Renal pelvis (tissue), 12 donors: Measurements from ENCODE around the gene SRRM1. TPM values are rescaled to one million over a fixed set of nuclear protein-coding genes. Genes with fewer than 3 reads are reported as not detected.
A peak's percentile ranks its signal among the peaks of the same experiment; 100 is the strongest.

Experiments
- DNase-seq: peaks from one replicate; pipeline ENCODE4 v3.0.0-alpha.2; 2013
- long read RNA-seq, 16 experiments: transcript quantifications; one replicate each; lab custom pipeline, GENCODE V29; 2026
- polyA plus RNA-seq, 3 donors: library from polyadenylated mRNA; unstranded; fragments of 120-200 nt; gene quantifications; one replicate each; pipeline ENCODE4 v1.2.1, GENCODE V29; 2013; ENCODE audit not compliant: insufficient read length in 3 of 3

The SRRM1 gene, protein sequence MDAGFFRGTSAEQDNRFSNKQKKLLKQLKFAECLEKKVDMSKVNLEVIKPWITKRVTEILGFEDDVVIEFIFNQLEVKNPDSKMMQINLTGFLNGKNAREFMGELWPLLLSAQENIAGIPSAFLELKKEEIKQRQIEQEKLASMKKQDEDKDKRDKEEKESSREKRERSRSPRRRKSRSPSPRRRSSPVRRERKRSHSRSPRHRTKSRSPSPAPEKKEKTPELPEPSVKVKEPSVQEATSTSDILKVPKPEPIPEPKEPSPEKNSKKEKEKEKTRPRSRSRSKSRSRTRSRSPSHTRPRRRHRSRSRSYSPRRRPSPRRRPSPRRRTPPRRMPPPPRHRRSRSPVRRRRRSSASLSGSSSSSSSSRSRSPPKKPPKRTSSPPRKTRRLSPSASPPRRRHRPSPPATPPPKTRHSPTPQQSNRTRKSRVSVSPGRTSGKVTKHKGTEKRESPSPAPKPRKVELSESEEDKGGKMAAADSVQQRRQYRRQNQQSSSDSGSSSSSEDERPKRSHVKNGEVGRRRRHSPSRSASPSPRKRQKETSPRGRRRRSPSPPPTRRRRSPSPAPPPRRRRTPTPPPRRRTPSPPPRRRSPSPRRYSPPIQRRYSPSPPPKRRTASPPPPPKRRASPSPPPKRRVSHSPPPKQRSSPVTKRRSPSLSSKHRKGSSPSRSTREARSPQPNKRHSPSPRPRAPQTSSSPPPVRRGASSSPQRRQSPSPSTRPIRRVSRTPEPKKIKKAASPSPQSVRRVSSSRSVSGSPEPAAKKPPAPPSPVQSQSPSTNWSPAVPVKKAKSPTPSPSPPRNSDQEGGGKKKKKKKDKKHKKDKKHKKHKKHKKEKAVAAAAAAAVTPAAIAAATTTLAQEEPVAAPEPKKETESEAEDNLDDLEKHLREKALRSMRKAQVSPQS
- 100 to 1,000 TPM; 130 to 192 (median 167) TPM for polyA plus RNA-seq
- long read RNA-seq, donor 1, partial matches to known transcripts: 75 of 76 reads
- long read RNA-seq, donor 1, other reads (novel, unspliced or antisense): 0 of 76 reads
- long read RNA-seq, donor 2, full-length matches to known transcripts: 5 of 24 reads
- long read RNA-seq, donor 2, partial matches to known transcripts: 19 of 24 reads
- long read RNA-seq, donor 2, other reads (novel, unspliced or antisense): 0 of 24 reads
- long read RNA-seq, donor 3, partial matches to known transcripts: 26 of 33 reads
- long read RNA-seq, donor 3, other reads (novel, unspliced or antisense): 0 of 33 reads
- long read RNA-seq, donor 4, full-length matches to known transcripts: 5 of 40 reads
- long read RNA-seq, donor 4, partial matches to known transcripts: 35 of 40 reads
- long read RNA-seq, donor 4, other reads (novel, unspliced or antisense): 0 of 40 reads
- long read RNA-seq, donor 5, partial matches to known transcripts: 5 of 10 reads
- long read RNA-seq, donor 5, other reads (novel, unspliced or antisense): 0 of 10 reads
- long read RNA-seq, donor 6, full-length matches to known transcripts: 15 of 86 reads
- long read RNA-seq, donor 6, partial matches to known transcripts: 71 of 86 reads
- long read RNA-seq, donor 6, other reads (novel, unspliced or antisense): 0 of 86 reads
- long read RNA-seq, donor 7, transcript SRRM1-216 (2 exons, 513 nt): major isoform, 8 of 48 reads
- long read RNA-seq, donor 7, partial matches to known transcripts: 36 of 48 reads
- long read RNA-seq, donor 7, other reads (novel, unspliced or antisense): 0 of 48 reads
- long read RNA-seq, donor 8, partial matches to known transcripts: 10 of 14 reads
- long read RNA-seq, donor 8, other reads (novel, unspliced or antisense): 0 of 14 reads
- long read RNA-seq, donor 9, full-length matches to known transcripts: 10 of 122 reads
- long read RNA-seq, donor 9, partial matches to known transcripts: 112 of 122 reads
- long read RNA-seq, donor 9, other reads (novel, unspliced or antisense): 0 of 122 reads
- long read RNA-seq, donor 10, full-length matches to known transcripts: 8 of 163 reads
- long read RNA-seq, donor 10, partial matches to known transcripts: 155 of 163 reads
- long read RNA-seq, donor 10, other reads (novel, unspliced or antisense): 0 of 163 reads
- long read RNA-seq, donor 11, transcript SRRM1-216 (2 exons, 513 nt): major isoform, 5 of 34 reads
- long read RNA-seq, donor 11, partial matches to known transcripts: 28 of 34 reads
- long read RNA-seq, donor 11, other reads (novel, unspliced or antisense): 0 of 34 reads
- long read RNA-seq, donor 12, full-length matches to known transcripts: 12 of 89 reads
- long read RNA-seq, donor 12, partial matches to known transcripts: 77 of 89 reads
- long read RNA-seq, donor 12, other reads (novel, unspliced or antisense): 0 of 89 reads
- long read RNA-seq, donor 13, partial matches to known transcripts: 175 of 177 reads
- long read RNA-seq, donor 13, other reads (novel, unspliced or antisense): 0 of 177 reads
- long read RNA-seq, donor 14: 0 reads
- long read RNA-seq, donor 15, partial matches to known transcripts: 73 of 79 reads
- long read RNA-seq, donor 15, other reads (novel, unspliced or antisense): 0 of 79 reads
- long read RNA-seq, donor 16, partial matches to known transcripts: 36 of 47 reads
- long read RNA-seq, donor 16, other reads (novel, unspliced or antisense): 0 of 47 reads

DNA sequence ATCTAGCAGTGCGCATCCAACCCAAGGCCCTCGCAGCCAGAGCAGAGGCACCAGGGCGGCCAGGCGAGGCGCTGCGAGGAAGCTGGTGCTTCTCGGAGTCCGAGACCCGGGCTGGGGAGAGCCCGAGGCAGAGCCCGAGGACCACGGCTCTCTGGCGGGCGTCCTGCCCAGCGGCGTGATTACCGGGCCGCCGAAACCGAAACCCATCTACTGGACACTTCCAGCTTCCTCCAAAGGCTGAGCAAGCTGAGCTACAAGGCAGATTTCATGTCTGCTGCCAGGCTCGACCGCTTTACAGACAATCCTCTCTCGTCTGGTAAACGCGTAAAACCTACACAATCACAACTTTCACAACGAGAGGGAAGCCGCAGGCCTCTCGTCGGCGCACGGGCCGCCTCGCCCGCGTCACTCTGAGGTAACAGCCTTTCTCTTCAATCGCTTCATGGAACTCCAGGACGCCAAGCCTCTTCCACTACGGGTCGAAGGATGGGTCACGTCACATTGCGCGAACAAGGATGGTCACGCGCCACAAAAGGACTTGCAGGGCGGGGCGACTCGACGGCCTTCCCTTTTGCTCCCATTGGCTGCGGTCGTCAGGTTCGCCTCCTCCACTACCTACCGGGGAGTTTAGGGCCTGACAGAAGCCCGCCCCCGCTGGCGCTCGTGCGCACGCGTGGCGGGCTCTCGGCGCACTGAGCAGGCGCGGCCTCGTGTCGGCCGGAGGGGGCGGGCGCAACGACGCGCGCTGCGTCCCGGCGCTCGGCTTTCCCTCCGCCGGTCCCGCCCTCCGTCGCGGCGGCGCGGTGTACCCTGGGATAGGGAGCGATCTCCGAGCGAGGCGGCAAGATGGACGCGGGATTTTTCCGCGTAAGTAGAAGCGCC, at the start of gene SRRM1:
SRRM1 (plus strand) TSS at position 822 of the 882 bp plus-strand sequence; CDS start at position 847, 25 bp downstream.
- DNase-seq: peak; percentile 100

DNA sequence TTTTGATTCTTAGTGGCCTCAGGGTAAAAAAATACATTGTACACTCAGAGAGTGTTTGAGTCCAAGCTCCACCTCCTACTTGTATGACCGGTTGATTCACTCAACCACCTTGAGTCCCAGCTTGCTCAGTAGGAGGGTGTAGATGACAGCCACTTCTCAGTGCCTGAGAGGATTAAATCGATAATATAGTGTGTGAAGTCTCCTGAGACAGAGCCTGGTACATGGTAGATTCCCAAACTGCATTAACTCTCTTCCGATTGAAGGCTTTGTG, 48.8 kb upstream of the SRRM1 start:
- DNase-seq: no peak

DNA sequence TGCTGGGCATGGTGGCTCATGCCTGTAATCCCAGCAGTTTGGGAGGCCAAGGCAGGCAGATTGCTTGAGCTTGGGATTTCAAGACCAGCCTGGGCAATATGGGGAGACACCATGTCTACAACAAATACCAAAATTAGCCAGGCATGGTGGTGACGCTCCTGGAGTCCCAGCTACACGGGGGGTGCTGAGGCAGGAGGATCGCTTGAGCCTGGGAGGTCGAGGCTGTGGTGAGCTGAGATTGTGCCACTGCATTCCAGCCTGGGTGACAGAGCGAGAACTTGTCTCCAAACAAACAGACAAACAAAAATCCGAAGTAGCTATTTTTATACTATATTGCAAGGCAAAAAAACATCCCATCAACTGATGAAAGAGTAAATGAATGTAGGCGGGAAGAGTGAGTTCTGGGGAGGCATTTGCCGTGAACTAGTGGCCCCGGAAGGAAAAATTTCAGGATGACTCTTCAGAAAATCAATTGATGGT, 46.7 kb upstream of the SRRM1 start:
- DNase-seq: no peak

DNA sequence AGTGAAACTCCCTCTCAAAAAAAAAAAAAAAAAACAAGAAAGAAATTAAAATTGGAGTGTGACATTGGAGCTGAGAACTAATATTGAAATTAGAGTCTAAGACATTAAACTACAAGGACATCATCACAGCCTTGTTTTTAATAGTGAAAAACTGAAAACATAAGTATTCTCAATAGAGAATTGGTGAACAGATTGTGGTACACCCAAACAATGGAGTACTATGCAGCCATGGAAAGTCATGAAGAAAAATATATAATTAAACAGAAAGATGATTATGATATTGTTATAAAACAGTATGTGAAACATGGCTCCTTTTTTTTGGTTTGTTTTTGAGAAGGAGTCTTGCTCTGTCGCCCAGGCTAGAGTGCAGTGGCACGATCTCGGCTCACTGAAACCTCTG, 43.8 kb upstream of the SRRM1 start:
- DNase-seq: no peak

DNA sequence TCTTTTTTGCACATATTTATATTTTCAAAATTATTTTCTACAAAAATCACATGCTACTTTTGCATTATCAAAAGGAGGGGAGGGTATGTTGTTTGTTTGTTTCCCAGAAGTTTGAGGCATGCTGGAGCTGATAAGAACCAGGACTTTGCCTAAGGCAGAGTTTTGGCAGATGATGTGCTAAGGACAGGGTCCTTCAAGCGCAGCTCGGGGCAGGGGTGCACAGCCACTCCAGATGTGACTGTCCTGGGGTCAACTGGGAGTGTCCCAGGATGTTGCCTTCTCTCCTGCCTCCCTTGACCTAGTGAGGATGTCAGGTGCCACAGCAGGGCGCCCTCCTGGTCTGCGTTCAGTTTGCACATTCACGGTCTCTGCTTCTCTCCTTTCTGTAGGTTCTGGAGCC, 42.6 kb upstream of the SRRM1 start:
- DNase-seq: no peak

DNA sequence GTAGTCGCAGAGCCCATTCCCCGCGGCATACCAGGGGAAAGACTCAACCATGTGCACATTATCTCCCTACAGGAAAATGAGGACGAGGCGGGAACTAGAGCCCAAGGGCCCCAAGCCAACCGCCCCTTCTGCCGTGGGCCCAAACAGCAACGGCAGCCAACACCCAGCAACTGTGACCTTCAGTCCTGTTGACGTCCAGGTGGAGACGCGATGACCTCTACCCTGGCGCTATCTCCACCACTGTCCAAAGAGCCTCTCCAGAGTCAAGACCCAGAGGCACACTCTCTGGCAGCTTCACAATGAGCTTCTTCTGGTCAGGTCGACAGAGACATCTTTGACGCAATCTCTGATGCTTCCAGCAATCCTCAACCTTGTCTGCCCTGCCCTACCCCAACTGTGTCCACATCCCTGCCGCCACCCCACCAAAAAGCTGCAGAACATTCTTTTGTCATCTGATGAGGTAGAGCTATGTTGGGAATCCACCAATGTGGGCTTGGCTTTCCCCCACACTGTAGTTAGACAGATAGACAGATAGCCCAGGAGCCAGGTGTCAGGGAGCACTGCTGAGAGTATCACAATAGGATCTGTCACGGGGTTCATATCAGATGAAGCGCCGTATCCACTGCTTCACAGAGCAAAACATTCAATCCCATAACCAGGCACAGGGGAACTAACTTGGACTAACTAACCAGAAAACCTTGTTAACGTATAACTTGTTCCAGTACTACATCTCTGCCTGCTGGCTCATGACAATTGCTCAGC, 37.4 kb upstream of the SRRM1 start:
- no peak for DNase-seq

DNA sequence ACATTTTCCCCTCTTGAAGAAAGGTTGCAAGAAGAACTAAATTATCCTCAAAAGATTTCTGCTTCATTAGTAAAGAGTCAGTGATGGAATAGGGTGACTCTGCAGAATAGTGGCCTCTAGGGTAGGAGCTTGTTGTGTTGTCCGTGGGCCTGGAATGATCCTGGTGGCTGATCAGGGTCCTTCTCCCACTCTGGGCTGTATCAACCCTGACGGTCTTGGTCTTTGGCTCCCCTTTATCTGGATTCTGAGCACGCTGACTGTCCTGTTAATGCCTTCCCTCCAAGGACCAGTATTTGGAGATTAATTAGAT, 36.9 kb upstream of the SRRM1 start:
- no peak for DNase-seq

DNA sequence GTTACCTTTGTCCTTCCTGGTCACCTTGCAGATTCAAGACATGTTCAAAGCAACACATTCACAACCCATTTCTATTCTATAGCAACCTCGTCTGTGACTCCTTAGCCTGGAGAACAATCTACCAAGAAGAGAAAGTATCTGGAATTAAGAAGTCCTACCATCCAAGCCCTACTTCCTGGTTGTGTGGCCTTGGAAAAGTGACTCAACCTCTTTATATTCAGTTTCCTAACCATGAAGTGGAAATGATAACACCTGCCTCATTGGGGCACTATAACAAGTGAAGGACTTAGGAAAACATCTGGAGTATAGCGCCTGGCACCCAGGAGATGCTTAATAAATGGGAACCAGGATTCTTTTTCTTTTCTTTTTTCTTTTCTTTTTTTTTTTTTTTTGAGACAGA, 36.5 kb upstream of the SRRM1 start:
- no peak for DNase-seq

DNA sequence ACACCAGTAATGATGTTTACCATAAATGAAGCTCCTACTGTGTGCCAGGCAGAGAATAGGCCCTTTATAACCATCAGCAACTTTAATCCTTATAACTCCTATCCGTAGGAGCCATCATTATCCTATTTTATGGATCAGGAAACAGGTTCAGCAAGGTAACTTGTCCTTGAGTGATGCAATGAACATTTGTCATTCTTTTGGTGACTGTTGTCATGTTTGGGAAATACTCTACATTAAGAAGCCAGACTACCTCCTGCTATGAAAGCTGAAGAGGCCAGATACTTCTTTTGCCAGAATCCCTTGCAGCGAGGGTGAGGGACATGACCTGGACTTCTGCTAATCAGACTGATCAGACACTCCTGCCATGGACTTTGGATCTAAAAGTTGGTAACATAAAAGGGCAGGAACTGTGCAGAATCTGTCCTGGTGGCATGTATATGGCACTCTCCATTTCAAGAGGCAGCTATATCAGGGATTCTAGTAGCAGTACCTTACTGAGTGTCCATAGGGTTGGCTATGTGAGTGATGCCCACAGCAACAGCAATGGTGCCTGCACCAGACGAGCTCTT, 33.1 kb upstream of the SRRM1 start:
- DNase-seq: no peak

DNA sequence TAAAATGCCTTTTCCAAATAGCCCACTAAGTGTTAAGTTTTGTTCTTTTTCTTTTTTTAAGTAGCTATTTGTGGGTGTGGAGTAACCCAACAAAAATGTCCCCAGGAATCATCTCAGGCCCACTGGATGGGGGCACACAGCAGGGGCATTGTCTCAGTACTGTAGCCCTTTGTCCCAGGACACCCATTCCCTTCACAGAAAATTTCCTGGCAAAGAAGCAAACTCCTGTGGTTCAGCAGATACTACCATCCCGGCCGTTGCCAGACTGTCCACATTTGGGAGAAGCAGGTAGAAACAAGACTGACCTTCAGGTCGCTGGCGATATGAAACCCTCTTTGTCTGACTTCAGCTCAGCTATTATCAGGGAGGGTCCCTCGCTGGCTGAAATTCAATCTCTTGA, 23.7 kb upstream of the SRRM1 start:
- no peak for DNase-seq

DNA sequence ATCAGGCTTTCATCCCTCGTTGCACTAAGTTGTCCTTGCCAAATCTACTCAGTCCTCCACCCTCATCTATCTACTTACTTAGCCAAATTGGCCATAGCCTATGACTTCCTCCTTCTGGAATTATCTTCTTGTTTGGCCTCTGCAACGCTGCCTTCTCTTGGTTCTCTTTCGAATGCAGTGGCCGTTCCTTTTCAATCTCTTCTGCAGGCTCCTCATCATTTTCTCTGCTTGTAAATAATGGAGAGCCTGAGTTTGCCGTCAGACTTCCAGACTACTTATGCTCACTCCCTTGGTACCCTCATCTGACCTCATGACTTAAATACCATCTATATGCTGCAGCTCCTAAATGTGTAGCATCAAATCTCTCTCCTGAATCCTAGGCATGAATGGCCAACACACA, 22.4 kb upstream of the SRRM1 start:
- no peak for DNase-seq

DNA sequence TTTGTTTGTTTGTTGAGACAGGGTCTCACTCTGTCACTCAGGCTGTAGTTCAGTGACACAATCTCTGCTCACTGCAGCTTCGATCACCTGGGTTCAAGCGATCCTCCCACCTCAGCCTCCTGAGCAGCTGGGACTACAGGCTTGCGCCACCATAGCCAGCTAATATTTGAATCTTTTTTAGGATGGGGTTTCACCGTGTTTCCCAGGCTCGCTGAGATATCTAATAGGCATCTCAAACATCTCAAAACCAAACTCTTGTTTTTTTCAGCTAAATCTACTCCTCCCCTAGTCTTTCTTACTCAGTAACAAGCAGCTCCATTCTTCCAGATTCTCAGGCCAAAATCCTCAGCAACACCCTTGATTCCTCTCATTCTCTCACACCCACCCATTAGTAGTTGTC, 22.0 kb upstream of the SRRM1 start:
- DNase-seq: no peak

DNA sequence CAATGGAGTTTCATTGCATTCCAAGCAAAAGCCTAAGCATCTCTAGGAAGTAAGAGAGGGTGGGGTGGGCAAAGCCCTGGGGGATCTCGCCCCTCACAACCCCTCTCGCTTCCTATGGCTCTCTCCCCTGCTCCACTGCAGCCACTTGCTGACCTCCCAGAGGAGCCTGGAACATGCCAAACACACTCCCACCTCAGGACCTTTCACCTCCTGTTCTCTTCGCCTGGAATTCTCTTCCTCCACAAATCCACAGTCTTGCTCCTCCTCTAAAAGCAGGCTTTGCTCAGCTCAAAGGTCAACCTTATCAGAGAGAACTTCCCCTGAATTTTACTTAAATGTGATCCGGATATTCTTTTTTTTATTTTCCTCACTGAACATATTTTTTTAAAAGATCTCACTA, 20.9 kb upstream of the SRRM1 start:
- no peak for DNase-seq

DNA sequence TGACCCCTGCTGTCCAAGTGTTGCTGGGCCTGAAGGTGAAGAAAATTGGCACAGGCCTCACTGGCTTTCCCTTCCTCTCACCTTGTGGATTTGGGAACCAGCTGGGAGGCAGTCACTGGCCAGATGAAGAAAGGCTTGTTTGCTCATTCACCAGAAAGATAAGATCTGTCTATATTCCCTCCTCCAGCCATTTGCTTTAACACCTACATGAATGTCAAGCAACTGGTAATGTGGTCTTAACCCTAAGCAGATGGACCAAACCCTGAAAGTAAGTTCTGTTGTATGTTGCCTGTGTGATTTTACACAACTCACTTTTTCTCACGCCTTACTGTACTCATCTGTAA, 10.3 kb upstream of the SRRM1 start:
- DNase-seq: no peak

DNA sequence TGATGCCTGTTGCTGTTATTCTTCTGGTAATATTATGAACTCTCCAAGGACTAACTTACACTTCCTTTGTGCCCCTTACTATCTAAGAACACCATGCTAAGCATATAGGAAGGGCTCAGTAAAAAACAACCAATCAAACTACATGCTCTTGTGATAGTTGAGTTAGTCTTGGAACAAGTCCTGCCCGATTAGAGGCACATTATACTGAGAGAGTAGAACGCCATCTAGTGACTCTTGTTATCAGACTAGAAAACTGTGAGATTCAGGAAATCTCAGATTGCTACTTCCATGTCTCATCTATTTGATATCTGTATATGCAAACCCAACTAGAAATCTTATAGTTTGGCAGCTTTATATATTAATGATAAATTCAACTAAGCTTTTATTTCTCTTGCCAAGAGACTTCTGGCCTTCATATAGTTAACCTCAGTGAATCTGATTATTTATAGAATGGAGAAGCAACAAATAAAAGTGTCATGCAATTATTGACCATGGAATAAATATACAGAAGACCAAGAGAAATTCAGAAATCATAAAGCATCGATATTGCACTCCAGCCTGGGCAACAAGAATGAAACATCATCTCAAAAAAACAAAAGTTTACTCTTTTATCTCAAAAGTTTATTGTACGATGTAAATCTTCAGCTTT, 7.8 kb upstream of the SRRM1 start:
- peak; percentile 56 for DNase-seq

DNA sequence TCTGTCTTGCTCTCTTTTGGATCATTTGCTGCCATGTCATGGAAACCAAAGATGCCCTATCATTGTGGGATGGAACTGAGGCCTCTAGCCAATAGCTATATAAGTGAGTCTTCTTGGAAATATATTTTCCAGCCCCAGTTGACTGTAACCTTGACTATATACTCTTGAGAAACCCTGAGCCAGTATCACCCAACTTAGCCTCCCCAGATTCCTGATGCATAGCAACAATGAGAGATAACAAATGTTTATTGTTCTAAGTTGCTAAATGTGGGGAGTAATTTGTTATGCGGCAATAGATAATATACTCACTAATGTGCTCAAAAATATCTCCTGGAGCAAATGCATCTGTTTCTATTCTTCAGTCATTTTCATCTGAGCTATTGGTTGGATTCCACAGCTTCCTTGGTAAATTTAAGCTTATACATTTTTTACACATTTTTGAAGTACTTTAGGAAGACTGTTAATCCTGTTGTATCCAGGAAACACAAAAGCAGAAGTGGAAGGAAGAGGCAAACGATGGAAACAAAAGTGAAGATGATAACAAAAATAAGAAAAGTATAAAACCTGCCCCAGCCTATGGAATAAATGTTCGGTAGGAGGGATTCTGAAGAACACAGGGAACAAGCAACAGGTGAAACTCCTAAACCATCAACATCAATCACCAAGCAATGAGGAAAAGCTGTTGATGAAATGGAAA, 6.3 kb upstream of the SRRM1 start:
- no peak for DNase-seq
